ENCODE results near the gene GEN1.
"Not testable (repeated sequence)": the region's sequence is repeated elsewhere in the genome, so short reads cannot be mapped to it uniquely, and the experiment has no call there.

Gene GEN1

DNA sequence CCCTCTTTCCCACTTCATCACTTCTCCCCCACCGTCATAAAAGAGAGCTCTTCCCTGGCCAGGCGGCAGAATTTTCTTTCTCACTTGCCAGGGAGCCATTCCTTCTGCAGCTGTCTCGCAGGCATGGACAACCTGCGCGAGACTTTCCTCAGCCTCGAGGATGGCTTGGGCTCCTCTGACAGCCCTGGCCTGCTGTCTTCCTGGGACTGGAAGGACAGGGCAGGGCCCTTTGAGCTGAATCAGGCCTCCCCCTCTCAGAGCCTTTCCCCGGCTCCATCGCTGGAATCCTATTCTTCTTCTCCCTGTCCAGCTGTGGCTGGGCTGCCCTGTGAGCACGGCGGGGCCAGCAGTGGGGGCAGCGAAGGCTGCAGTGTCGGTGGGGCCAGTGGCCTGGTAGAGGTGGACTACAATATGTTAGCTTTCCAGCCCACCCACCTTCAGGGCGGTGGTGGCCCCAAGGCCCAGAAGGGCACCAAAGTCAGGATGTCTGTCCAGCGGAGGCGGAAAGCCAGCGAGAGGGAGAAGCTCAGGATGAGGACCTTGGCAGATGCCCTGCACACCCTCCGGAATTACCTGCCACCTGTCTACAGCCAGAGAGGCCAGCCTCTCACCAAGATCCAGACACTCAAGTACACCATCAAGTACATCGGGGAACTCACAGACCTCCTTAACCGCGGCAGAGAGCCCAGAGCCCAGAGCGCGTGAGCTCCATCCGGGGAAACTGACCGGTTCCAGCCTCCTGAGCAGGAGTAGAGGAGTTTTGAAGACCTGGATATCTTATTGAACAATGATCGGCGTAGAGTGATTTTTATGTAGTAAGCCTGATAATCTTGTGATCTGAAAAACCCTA is 62.7 kb downstream of the GEN1 start, which contains the start of gene MSGN1:
TSS of gene MSGN1 (plus strand) at position 65 of the 850 bp plus-strand sequence. CDS start at position 124, 59 bp downstream.
- TF ChIP-seq TAF1 (IDR thresholded peaks at IDR 0.05; ENCODE audit: borderline replicate concordance, low read depth, low read length) = no peak
- no peak for TF ChIP-seq POLR2A (IDR thresholded peaks at IDR 0.05; ENCODE audit: low read depth, low read length)
- TF ChIP-seq POLR2AphosphoS5 (IDR thresholded peaks at IDR 0.05; ENCODE audit: low read depth, low read length) = no peak
- DNase-seq (ENCODE audit: insufficient read length) = no peak
- FAIRE-seq = no peak

DNA sequence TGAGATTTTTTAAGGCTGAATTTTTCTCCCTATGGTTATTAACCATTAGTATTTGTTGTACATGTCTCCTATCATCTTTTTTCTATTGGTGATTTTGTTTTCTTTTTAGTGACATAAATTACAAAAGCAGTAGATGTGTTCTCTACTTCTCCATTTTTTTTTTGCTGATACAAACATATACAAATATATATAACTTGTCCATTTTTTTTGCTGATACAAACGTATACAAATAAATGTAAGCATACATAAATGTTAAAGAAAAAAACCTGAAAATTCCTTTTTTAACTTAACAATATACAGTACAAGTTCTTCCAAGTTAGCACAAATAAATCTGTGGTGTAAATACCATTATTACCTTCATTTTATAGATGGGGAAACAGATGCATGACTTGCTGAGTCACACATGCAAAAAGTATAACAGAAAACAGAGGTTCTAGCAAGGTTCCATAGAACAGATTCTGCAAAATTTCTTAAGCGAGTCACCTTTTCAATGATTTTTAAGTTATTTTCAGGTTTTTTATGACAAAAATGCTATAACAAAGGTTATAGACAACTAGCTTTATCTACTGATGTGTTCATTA is 64.4 kb downstream of the GEN1 start:
- no peak for DNase-seq (ENCODE audit: insufficient read length)
- no peak for TF ChIP-seq POLR2AphosphoS5 (IDR thresholded peaks at IDR 0.05; ENCODE audit: low read depth, low read length)
- no peak for TF ChIP-seq TAF1 (IDR thresholded peaks at IDR 0.05; ENCODE audit: borderline replicate concordance, low read depth, low read length)
- TF ChIP-seq POLR2A (IDR thresholded peaks at IDR 0.05; ENCODE audit: low read depth, low read length) = no peak
- no peak for FAIRE-seq

DNA sequence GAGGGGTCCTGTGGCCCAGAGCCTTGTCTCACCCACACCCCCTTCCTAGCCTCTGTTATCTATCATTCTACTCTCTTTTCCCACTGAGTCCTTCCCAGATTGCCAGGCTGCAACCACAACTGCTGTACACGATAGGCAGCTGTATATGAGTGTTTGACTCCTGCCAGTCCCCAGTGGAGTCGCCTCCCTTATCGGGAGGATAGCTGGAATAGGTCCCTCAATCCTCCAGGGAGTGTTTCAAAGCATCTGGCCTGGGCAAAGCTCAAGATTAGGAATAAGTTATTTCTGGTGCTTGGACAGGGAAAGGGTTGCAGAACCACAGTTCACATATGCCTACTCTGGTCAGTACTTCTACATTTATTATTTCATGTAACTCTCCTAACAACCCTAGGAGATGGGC is 67.1 kb downstream of the GEN1 start:
- no peak for TF ChIP-seq POLR2A (IDR thresholded peaks at IDR 0.05; ENCODE audit: low read depth, low read length)
- DNase-seq (ENCODE audit: insufficient read length) (no peak), FAIRE-seq (no peak)

DNA sequence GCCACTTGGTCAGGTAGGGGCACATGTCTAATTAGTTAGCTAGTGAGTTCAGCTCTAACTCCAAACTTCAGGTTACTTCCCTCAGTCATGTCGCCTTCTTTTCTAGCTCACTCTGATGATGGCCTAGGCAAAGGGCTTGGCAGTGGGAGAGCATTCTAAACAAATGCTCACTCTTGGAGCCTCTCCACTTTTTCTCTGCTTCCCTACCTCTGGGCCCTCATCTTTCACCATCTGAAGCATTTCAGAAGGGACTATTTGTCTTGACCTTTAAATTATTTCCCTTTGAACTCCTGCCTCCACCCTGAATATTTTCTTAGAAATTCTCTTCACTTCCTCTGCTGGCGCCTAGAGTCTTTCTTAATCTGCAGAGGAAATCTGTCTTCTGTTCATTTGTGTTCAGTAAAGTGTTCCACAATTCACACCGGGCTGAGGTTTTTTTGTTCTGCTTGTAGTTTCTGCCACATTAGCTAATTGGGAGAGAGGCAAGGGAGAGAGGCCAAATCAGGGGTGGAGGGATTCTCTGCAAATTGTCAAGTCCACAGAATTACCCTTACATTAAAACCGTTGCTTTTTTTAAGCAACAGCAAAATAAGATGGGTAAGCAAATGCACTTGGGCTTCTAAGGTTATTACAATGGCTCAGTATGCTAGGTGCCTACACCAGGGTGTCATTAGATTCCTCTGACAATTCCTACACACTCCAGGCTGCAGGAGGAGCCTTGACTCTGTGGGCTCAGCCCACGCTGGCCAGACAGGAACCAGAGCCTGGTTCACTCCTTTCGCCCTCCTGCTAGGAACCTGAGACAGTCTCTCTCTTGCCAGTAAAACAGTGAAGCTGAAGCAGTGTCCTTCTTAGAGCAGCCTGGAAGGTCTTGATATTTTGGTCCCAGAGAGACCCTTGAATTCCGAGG is 67.9 kb downstream of the GEN1 start:
- FAIRE-seq (peak; percentile 84), DNase-seq (ENCODE audit: insufficient read length) (no peak)
- TF ChIP-seq POLR2A (IDR thresholded peaks at IDR 0.05; ENCODE audit: low read depth, low read length) (no peak), POLR2AphosphoS5 (IDR thresholded peaks at IDR 0.05; ENCODE audit: low read depth, low read length) (no peak), TAF1 (IDR thresholded peaks at IDR 0.05; ENCODE audit: borderline replicate concordance, low read depth, low read length) (no peak)

DNA sequence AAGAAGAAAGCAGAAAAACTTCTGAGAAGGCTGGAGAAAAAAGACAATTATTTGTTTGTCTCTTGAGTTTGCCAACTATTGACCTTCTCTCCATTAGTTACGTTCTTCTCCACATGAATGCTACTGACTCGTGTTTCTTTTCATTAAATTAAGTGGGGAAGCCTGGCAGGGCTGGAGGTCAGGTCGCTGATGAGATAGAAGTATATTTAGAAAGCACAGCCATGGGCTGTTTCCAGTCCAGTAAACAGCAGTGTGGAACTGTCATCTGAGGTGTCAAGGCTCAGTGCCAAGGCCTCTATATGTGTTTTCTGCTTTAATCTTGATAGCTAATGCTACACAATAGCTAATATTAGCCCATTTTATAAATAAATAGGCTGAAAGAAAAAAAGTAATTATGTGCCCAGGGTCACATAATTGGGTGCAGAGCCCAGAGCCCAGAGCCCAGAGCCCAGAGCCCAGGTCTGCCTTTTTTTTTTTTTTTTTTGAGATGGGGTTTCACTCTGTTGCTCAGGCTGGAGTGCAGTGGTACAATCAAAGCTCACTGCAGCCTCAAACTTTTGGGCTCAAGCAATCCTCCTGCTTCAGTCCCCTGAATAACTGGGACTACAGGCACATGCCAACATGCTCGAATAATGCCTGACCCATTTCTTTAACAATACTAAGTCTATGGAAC is 68.6 kb downstream of the GEN1 start:
- DNase-seq (ENCODE audit: insufficient read length) = no peak
- no peak for TF ChIP-seq POLR2AphosphoS5 (IDR thresholded peaks at IDR 0.05; ENCODE audit: low read depth, low read length)
- no peak for TF ChIP-seq POLR2A (IDR thresholded peaks at IDR 0.05; ENCODE audit: low read depth, low read length)
- no peak for TF ChIP-seq TAF1 (IDR thresholded peaks at IDR 0.05; ENCODE audit: borderline replicate concordance, low read depth, low read length)
- peak; percentile 68 for FAIRE-seq

DNA sequence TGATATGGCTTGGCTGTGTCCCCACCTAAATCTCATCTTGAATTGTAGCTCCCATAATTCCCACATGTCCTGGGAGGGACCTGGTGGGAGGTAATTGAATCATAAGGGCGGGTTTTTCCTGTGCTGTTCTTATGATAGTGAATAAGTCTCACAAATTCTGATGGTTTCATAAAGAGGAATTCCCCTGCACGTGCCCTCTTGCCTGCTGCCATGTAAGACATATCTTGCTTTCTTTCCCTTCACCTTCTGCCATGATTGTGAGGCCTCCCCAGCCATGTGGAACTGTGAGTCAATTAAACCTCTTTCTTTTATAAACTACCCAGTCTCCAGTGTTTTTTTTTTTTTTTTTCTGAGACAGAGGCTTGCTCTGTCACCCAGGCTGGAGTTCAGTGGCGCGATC is 69.7 kb downstream of the GEN1 start:
- not testable (repeated sequence) for DNase-seq (ENCODE audit: insufficient read length); FAIRE-seq

DNA sequence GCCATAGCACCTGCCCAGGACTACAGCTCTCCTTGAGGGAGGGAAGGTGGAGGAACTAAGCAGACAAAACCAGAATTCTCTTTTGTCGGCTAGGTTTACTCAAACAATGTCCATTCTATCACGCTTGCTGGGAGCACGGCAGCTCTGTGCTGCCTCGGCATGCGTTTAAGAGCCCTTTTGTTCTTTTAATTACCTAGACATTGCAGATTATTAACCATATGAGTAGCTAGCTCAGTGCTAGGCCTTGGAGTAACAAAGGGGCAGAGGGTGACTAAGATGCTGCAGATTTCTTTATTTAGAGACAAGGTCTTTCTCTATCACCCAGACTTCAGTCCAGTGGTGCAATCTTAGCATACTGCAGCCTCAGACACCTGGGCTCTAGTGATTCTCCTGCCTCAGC is 73.4 kb downstream of the GEN1 start:
- TF ChIP-seq TAF1 (IDR thresholded peaks at IDR 0.05; ENCODE audit: borderline replicate concordance, low read depth, low read length) = no peak
- TF ChIP-seq POLR2AphosphoS5 (IDR thresholded peaks at IDR 0.05; ENCODE audit: low read depth, low read length) = no peak
- no peak for TF ChIP-seq POLR2A (IDR thresholded peaks at IDR 0.05; ENCODE audit: low read depth, low read length)
- FAIRE-seq (no peak), DNase-seq (ENCODE audit: insufficient read length) (no peak)

DNA sequence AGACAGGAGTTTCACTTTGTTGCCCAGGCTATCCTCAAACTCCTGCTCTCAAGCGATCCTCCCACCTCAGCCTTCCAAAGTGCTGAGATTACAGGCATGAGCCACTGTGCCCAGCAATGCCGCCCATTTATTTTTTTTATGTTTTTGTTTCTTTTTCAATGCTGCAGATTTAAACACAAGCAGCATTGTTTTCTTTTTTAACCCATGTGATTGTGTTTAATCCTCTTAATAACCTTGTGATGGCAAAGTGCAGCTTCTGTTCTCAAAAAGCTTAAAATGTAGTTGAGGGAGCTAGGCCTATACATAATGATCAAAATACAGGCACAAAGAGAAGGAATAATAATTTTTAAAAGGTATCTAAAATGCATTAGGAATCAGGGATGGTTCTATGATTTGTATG is 73.8 kb downstream of the GEN1 start:
- FAIRE-seq = no peak
- no peak for TF ChIP-seq POLR2AphosphoS5 (IDR thresholded peaks at IDR 0.05; ENCODE audit: low read depth, low read length)
- TF ChIP-seq POLR2A (IDR thresholded peaks at IDR 0.05; ENCODE audit: low read depth, low read length) = no peak
- no peak for TF ChIP-seq TAF1 (IDR thresholded peaks at IDR 0.05; ENCODE audit: borderline replicate concordance, low read depth, low read length)
- no peak for DNase-seq (ENCODE audit: insufficient read length)

DNA sequence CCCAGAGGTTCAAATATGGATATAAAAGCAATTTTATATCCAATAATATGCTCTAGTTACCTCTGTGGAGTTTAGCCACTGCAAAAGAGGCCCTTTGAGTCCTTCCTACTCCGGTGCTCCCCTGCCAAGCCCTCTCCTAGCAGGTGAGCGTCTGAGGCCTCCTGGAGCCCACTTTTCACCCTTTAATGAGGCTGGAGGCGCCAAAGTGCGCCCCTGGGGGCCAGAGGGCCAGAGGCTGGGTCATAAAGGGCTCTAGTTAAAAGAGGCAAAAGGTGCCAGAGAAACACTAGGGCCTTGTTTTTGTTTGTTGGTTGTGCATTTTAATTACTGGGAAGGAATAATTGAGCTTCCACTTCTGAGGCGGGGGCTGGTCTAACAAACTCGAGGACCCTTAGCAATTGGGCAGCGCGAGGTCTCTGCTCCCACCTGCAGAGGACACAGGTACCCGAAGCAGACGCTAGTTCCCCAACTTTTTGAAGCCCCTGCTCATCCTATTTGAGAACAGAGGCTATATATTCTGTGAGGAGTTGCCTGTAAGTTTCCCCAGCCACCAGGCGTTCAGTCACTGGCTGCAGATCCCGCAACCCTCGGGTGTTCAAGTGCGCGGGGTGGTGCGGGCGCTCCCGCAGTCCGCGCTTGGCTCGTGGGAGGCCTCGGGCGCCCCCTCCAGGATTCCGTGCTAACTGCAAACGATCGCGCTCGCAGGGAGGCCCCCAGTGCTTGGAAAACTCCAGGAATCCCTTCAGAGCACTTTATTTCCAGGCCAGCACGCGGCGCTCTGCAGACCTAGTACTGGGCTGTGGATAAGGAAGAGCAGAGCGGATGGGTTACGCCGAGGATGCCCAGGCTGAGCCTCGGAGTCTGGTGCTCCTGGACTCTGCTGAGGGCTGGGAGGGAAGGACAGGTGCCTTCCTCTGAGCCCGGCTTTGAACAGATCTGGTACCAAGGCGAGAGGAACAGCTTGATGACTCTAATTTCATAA is 76.4 kb downstream of the GEN1 start:
- FAIRE-seq (peak; percentile 91), DNase-seq (ENCODE audit: insufficient read length) (peak; percentile 37)
- TF ChIP-seq POLR2A (IDR thresholded peaks at IDR 0.05; ENCODE audit: low read depth, low read length) = no peak
- no peak for TF ChIP-seq TAF1 (IDR thresholded peaks at IDR 0.05; ENCODE audit: borderline replicate concordance, low read depth, low read length)
- no peak for TF ChIP-seq POLR2AphosphoS5 (IDR thresholded peaks at IDR 0.05; ENCODE audit: low read depth, low read length)

DNA sequence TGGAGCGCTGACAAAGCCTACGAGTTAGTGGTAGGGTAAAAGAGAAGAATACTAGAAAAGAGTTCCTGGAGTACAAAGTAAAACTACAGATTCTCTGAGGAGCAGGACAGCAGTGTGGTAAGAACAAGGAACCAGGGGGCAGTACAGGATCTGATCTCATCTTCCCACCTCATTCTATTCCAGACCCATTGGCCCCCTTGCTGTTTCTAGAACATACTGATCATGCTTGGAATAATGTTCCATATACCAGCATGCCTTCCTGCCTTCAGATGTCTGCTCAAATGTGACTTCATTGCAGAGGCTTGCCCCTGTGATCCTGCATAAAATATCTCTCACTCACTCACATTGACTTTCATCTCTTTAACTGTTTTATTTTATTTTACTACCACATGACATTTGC is 81.6 kb downstream of the GEN1 start:
- DNase-seq (ENCODE audit: insufficient read length) = no peak
- TF ChIP-seq POLR2A (IDR thresholded peaks at IDR 0.05; ENCODE audit: low read depth, low read length) = no peak
- no peak for TF ChIP-seq POLR2AphosphoS5 (IDR thresholded peaks at IDR 0.05; ENCODE audit: low read depth, low read length)
- no peak for TF ChIP-seq TAF1 (IDR thresholded peaks at IDR 0.05; ENCODE audit: borderline replicate concordance, low read depth, low read length)
- no peak for FAIRE-seq

All from GM12892 (cell line).